NCI-H146 (cell line): Measurements from ENCODE around the gene GLCCI1.

ENCODE experiments used
- DNase-seq: peaks from one replicate; lab custom pipeline; 2025; lab: John Stamatoyannopoulos, UW

GLCCI1 gene

GRCh38 chr7:8130663-8131062 lies 162.1 kb downstream of the GLCCI1 start:
- DNase-seq: no peak

- no peak for DNase-seq
Measured at GRCh38 chr7:8131694-8132605, 163.4 kb downstream of the GLCCI1 start.

- no peak for DNase-seq
Measured at GRCh38 chr7:8133188-8133848, 164.7 kb downstream of the GLCCI1 start.

GRCh38 chr7:8134089-8134733 lies 165.6 kb downstream of the GLCCI1 start:
- no peak for DNase-seq

- no peak for DNase-seq
Measured at GRCh38 chr7:8135417-8135816, 166.8 kb downstream of the GLCCI1 start.

GRCh38 chr7:8136051-8136730 lies 167.6 kb downstream of the GLCCI1 start:
- no peak for DNase-seq
